CD4-positive, alpha-beta T cell (primary cell): Measurements from ENCODE around the gene IQCM. TPM values are rescaled to one million over a fixed set of nuclear protein-coding genes. Genes with fewer than 3 reads are reported as not detected.

Experiments used
- ATAC-seq: fragments of 200-7000 bp; cut with Tn5 transposase; one replicate; pipeline ENCODE4 v1.10.0; 2022; ENCODE audit warnings: mild to moderate bottlenecking; ENCODE audit not compliant: poor library complexity
- CTCF ChIA-PET: fragments of 350-600 bp; sonication (Branson Sonifier 250); formaldehyde crosslinking; loops from one replicate; lab custom pipeline; 2021; ENCODE audit warnings: antibody characterized with exemption, inconsistent platforms; lab: Charles Lee
- POLR2A ChIA-PET: fragments of 350-600 bp; sonication (Branson Sonifier 250); formaldehyde crosslinking; loops from one replicate; lab custom pipeline; 2021; ENCODE audit warnings: antibody characterized with exemption, inconsistent platforms; lab: Charles Lee
- DNase-seq, 14 experiments: peaks; one replicate each; pipeline ENCODE4 v3.0.0-alpha.2; 2013 to 2020; ENCODE audit warnings: mixed read lengths in 2 of 14
- H3K27ac ChIP-seq, 2 donors: one replicate each; pipeline versions ENCODE4 v1.5.1 to v1.7.0; 2013; ENCODE audit warnings: low read length in 2 of 2, low read depth in 1 of 2, mild to moderate bottlenecking in 1 of 2
- H3K27me3 ChIP-seq, 2 experiments: 1 replicate in 1 of 2; 2 replicates in 1 of 2; pipeline versions ENCODE4 v1.6.1 to v1.7.0; 2013; ENCODE audit warnings: low read length in 2 of 2, control low read depth in 1 of 2, mild to moderate bottlenecking in 1 of 2, moderate library complexity in 1 of 2; ENCODE audit not compliant: insufficient read depth in 2 of 2, control insufficient read depth in 1 of 2
- H3K36me3 ChIP-seq: one replicate; pipeline ENCODE4 v1.6.1; 2013; ENCODE audit warnings: low read length, control low read depth; ENCODE audit not compliant: insufficient read depth
- H3K4me1 ChIP-seq: one replicate; pipeline ENCODE4 v1.6.1; 2013; ENCODE audit warnings: low read length, control low read depth; ENCODE audit not compliant: insufficient read depth
- H3K4me3 ChIP-seq: one replicate; pipeline ENCODE4 v1.5.1; 2013; ENCODE audit warnings: mild to moderate bottlenecking, low read length, moderate library complexity
- H3K9me3 ChIP-seq, 2 experiments: 1 replicate in 1 of 2; 2 replicates in 1 of 2; pipeline versions ENCODE4 v1.6.1 to v1.7.0; 2013; ENCODE audit warnings: low read length in 2 of 2, mild to moderate bottlenecking in 2 of 2, control low read depth in 1 of 2, moderate library complexity in 1 of 2; ENCODE audit not compliant: control insufficient read depth in 1 of 2, insufficient read depth in 1 of 2
- H3K27ac Mint-ChIP-seq: one replicate; pipeline ENCODE4 v1.8.0; 2020; ENCODE audit warnings: mixed read lengths
- H3K27me3 Mint-ChIP-seq: one replicate; pipeline ENCODE4 v1.8.0; 2021; ENCODE audit warnings: mixed read lengths
- H3K36me3 Mint-ChIP-seq: one replicate; pipeline ENCODE4 v1.8.0; 2021; ENCODE audit warnings: low read depth, mixed read lengths
- H3K4me1 Mint-ChIP-seq: one replicate; pipeline ENCODE4 v1.8.0; 2021; ENCODE audit warnings: low read depth, mixed read lengths
- H3K4me3 Mint-ChIP-seq: one replicate; pipeline ENCODE4 v1.8.0; 2020; ENCODE audit warnings: mild to moderate bottlenecking, mixed read lengths
- H3K9me3 Mint-ChIP-seq: one replicate; pipeline ENCODE4 v1.8.0; 2020; ENCODE audit warnings: mixed read lengths
- intact Hi-C, 2 experiments: fragments of 100-400 bp; cut with DNase I in 1 of 2; cut with micrococcal nuclease in 1 of 2; formaldehyde crosslinking; loops; one replicate each; pipeline versions ENCODE4 v1.15.1 to v1.9.0; 2023 to 2025; cut with DNase I, micrococcal nuclease
- total RNA-seq, 174 experiments: library from RNA in 2 of 174; stranded (reverse) in 2 of 174; gene quantifications; one replicate each; pipeline ENCODE4 v1.2.3 and lab custom pipeline; 2021 to 2026
- TF ChIP-seq, protein P1 (sequence below): fragments of 200-600 bp; IDR thresholded peaks from one replicate; pipeline ENCODE4 v1.8.0; 2022; ENCODE audit warnings: antibody characterized with exemption, mild to moderate bottlenecking

Gene IQCM
- total RNA-seq, 2 experiments from 2014 or later: not detected

DNA sequence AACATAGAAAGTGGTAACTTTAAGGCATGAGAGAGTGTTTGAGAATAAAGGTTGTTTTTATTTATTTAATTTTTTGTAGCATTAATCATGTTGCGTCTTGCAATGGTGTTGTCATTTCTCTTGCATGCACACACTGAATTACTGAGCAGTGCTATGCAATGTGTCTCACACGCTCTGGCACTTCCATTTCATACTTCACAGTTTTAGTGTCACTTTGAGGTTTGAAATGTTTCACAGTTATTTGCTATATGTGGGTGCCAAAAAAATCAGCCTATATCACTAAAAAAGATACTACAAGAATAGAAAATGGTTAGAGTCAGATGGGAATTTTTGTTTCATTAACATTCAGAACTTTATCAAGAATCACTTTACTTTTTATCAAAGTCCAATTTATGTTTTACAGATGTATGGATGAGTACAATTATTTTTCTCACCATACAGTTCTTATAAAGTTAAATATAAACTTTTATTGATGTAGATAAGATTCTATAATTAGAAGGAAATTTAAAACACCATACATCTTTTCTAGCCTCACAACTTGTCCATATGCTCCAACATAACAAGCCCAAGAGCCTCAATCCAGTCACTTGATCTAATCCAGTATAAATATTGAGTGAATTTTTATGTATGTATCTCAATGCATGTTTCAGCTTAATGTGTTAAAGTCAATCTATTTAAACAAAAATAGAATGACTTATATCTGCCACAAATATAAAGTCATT lies 114.0 kb downstream of the IQCM start:
- intact Hi-C loops: no loop called here
- TF ChIP-seq, protein P1, sequence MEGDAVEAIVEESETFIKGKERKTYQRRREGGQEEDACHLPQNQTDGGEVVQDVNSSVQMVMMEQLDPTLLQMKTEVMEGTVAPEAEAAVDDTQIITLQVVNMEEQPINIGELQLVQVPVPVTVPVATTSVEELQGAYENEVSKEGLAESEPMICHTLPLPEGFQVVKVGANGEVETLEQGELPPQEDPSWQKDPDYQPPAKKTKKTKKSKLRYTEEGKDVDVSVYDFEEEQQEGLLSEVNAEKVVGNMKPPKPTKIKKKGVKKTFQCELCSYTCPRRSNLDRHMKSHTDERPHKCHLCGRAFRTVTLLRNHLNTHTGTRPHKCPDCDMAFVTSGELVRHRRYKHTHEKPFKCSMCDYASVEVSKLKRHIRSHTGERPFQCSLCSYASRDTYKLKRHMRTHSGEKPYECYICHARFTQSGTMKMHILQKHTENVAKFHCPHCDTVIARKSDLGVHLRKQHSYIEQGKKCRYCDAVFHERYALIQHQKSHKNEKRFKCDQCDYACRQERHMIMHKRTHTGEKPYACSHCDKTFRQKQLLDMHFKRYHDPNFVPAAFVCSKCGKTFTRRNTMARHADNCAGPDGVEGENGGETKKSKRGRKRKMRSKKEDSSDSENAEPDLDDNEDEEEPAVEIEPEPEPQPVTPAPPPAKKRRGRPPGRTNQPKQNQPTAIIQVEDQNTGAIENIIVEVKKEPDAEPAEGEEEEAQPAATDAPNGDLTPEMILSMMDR: no peak

DNA sequence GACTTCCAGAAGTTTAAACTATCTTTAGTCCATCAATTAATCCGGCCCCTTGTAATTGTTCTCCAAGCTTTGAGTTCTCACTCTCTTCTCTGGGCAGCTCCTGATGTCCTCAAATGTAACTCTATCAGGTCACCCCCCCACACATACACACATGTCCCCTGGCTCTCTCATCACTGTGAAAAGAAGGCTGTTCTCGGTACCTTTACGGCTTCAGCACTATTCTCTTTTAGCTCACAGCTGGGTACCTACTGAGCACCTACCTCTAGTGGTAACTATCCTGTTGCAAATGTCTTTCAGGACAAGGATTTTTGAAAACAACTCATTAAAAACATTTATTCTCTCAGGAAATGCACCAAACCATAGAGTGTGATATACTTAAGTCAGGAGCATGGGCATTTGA lies 115.4 kb downstream of the IQCM start:
- ATAC-seq (no peak), DNase-seq (no peak)
- TF ChIP-seq, protein P1: no peak
- Mint-ChIP-seq H3K27me3 (no peaks in the 10 kb centered on the region), H3K4me1 (no peaks in the 10 kb centered on the region), H3K4me3 (no peak overlapping the region), H3K9me3 (no peaks in the 10 kb centered on the region), H3K36me3 (no peaks in the 10 kb centered on the region), H3K27ac (no peak overlapping the region)
- Histone ChIP-seq H3K4me3 (no peak overlapping the region), H3K4me1 (no peaks in the 10 kb centered on the region), H3K27ac (no peak overlapping the region), H3K9me3 (no peaks in the 10 kb centered on the region), H3K27me3 (no peaks in the 10 kb centered on the region), H3K36me3 (no peaks in the 10 kb centered on the region)
- intact Hi-C loops: no loop called here
- ChIA-PET POLR2A (no interaction called here), CTCF (no interaction called here)

More for the DNA sequence above, 114.0 kb downstream of the IQCM start:
- no peaks in the 10 kb centered on the region for H3K4me1 ChIP-seq
- H3K36me3 ChIP-seq: no peaks in the 10 kb centered on the region
- ATAC-seq (no peak), DNase-seq (no peak)
- H3K36me3 Mint-ChIP-seq: no peaks in the 10 kb centered on the region
- no peak overlapping the region for H3K27ac Mint-ChIP-seq
- no peaks in the 10 kb centered on the region for H3K27me3 ChIP-seq
- no peak overlapping the region for H3K27ac ChIP-seq
- no peaks in the 10 kb centered on the region for H3K9me3 ChIP-seq
- ChIA-PET POLR2A (no interaction called here), CTCF (no interaction called here)
- H3K4me3 ChIP-seq: no peak overlapping the region
- no peaks in the 10 kb centered on the region for H3K27me3 Mint-ChIP-seq
- H3K4me3 Mint-ChIP-seq: no peak overlapping the region
- H3K9me3 Mint-ChIP-seq: no peaks in the 10 kb centered on the region
- H3K4me1 Mint-ChIP-seq: no peaks in the 10 kb centered on the region

- no peaks in the 10 kb centered on the region for H3K9me3 Mint-ChIP-seq
- no peaks in the 10 kb centered on the region for H3K27me3 ChIP-seq
- no peaks in the 10 kb centered on the region for H3K4me1 Mint-ChIP-seq
- H3K36me3 ChIP-seq: no peaks in the 10 kb centered on the region
- no peaks in the 10 kb centered on the region for H3K9me3 ChIP-seq
- H3K4me1 ChIP-seq: no peaks in the 10 kb centered on the region
- DNase-seq (no peak), ATAC-seq (no peak)
- H3K27ac Mint-ChIP-seq: no peak overlapping the region
- intact Hi-C loops: no loop called here
- TF ChIP-seq, protein P1: no peak
- H3K27ac ChIP-seq: no peak overlapping the region
- no peaks in the 10 kb centered on the region for H3K36me3 Mint-ChIP-seq
- no peak overlapping the region for H3K4me3 ChIP-seq
- ChIA-PET CTCF (interaction anchor here (0.6 kb wide), 1 partner anchor 14 kb away, joined by 3 read pairs; no protein-coding TSS in a partner anchor), POLR2A (no interaction called here)
- H3K27me3 Mint-ChIP-seq: no peaks in the 10 kb centered on the region
- no peak overlapping the region for H3K4me3 Mint-ChIP-seq
Measured at GRCh38 chr4:149699642-149700041, 116.0 kb downstream of the IQCM start.
